Measurements from ENCODE around the gene NSMF.

DNA sequence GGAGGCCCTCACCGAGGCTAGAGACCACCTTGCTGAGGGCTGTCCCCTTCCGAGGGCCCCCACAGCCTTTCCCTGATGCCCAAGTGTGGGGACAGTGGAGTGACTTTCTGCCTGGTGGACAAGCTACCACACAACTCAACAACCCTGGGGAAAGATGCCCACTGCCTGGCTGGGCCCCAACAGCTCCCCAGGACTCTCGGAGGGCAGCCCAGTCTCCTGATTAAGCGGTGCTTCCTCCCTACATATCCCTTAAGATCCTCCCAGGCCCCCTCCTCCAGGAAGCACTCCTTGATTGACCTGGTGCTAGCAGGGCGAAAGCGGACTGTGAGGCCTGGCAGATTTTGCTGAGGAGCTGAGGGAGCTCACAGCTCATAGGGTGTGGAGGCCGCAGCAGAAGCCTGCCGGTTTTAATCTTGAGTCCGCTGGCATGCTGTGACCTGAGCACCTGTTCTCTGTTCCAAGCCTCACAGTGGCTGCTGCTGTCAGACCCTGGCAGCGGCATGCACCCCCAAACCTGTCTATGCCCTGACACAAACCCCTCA lies 2.2 kb downstream of the NSMF start:
- no peak for TF ChIP-seq POLR2A (IDR thresholded peaks at IDR 0.05; ENCODE audit: low read depth, low read length)
- TF ChIP-seq, protein P1, sequence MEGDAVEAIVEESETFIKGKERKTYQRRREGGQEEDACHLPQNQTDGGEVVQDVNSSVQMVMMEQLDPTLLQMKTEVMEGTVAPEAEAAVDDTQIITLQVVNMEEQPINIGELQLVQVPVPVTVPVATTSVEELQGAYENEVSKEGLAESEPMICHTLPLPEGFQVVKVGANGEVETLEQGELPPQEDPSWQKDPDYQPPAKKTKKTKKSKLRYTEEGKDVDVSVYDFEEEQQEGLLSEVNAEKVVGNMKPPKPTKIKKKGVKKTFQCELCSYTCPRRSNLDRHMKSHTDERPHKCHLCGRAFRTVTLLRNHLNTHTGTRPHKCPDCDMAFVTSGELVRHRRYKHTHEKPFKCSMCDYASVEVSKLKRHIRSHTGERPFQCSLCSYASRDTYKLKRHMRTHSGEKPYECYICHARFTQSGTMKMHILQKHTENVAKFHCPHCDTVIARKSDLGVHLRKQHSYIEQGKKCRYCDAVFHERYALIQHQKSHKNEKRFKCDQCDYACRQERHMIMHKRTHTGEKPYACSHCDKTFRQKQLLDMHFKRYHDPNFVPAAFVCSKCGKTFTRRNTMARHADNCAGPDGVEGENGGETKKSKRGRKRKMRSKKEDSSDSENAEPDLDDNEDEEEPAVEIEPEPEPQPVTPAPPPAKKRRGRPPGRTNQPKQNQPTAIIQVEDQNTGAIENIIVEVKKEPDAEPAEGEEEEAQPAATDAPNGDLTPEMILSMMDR (conservative IDR thresholded peaks at IDR 0.05; ENCODE audit: low read depth, low read length) = no peak
- no peak for TF ChIP-seq FOS (IDR thresholded peaks at IDR 0.05; ENCODE audit: low read depth, low read length)
- no peak for TF ChIP-seq CEBPB (IDR thresholded peaks at IDR 0.05; ENCODE audit: low read depth, low read length)
- TF ChIP-seq SMC3 (IDR thresholded peaks at IDR 0.05; ENCODE audit: low read depth, low read length) = no peak
- TF ChIP-seq RFX5 (IDR thresholded peaks at IDR 0.05; ENCODE audit: low read depth, low read length) = no peak
- TF ChIP-seq, protein P2, sequence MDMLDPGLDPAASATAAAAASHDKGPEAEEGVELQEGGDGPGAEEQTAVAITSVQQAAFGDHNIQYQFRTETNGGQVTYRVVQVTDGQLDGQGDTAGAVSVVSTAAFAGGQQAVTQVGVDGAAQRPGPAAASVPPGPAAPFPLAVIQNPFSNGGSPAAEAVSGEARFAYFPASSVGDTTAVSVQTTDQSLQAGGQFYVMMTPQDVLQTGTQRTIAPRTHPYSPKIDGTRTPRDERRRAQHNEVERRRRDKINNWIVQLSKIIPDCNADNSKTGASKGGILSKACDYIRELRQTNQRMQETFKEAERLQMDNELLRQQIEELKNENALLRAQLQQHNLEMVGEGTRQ (IDR thresholded peaks at IDR 0.05; ENCODE audit: low read depth, low read length) = no peak
- TF ChIP-seq MAZ (IDR thresholded peaks at IDR 0.05; ENCODE audit: borderline replicate concordance, low read depth, low read length) = no peak
- no peak for TF ChIP-seq MAFK (IDR thresholded peaks at IDR 0.05; ENCODE audit: low read depth, low read length)
- TF ChIP-seq RCOR1 (IDR thresholded peaks at IDR 0.05; ENCODE audit: insufficient replicate concordance, low read length) = no peak
- no peak for TF ChIP-seq RAD21 (IDR thresholded peaks at IDR 0.05; ENCODE audit: low read length)

Data from IMR-90 (cell line).